ENCODE measurements around the gene CDH22. TPM values are rescaled to one million over a fixed set of nuclear protein-coding genes. Genes with fewer than 3 reads are reported as not detected.

Gene CDH22
- total RNA-seq, 4 donors from 2014 or later, result 0.11 to 2.3 (median 0.76) TPM

- peaks cover 0 to 70% (median 0%) of the 10 kb centered on the region in 4 donors for H3K27me3 ChIP-seq
- 48 to 63% methylated on average over 7 to 9 of the region's 9 CpGs for WGBS, 2 donors
- H3K27ac ChIP-seq, result no peak overlapping the region
- H3K4me1 ChIP-seq, result no peaks in the 10 kb centered on the region
- no peaks in the 10 kb centered on the region for H3K9me3 ChIP-seq
- no peak for DNase-seq
- TF ChIP-seq CTCF (IDR thresholded peaks at IDR 0.05), result no peak
- TF ChIP-seq POLR2A (IDR thresholded peaks at IDR 0.05), result no peak
- H3K36me3 ChIP-seq, result no peaks in the 10 kb centered on the region
- intact Hi-C loops (cut with DNase I), result no loop called here
- no peak overlapping the region for H3K4me3 ChIP-seq
These were observed 117.7 kb downstream of the CDH22 start for GRCh38 chr20:46190478-46191167.

- TF ChIP-seq POLR2A (IDR thresholded peaks at IDR 0.05), result no peak
- no peak for TF ChIP-seq CTCF (IDR thresholded peaks at IDR 0.05)
- Histone ChIP-seq H3K9me3 (no peaks in the 10 kb centered on the region), H3K27ac (no peak overlapping the region), H3K36me3 (no peaks in the 10 kb centered on the region), H3K4me3 (no peak overlapping the region), H3K4me1 (no peaks in the 10 kb centered on the region), H3K27me3 (peaks cover 0 to 58% (median 0%) of the 10 kb centered on the region in 4 donors)
- WGBS, 2 donors, result 63 to 66% methylated on average over 11 to 15 of the region's 18 CpGs
- no peak for DNase-seq
- intact Hi-C loops (cut with DNase I), result no loop called here
These were observed 119.3 kb downstream of the CDH22 start for GRCh38 chr20:46188866-46189541.

- TF ChIP-seq CTCF (IDR thresholded peaks at IDR 0.05) (no peak), POLR2A (IDR thresholded peaks at IDR 0.05) (no peak)
- no peak overlapping the region for H3K27ac ChIP-seq
- no peak for DNase-seq
- no peaks in the 10 kb centered on the region for H3K9me3 ChIP-seq
- H3K36me3 ChIP-seq, result no peaks in the 10 kb centered on the region
- no peak overlapping the region for H3K4me3 ChIP-seq
- no peaks in the 10 kb centered on the region for H3K4me1 ChIP-seq
- intact Hi-C loops (cut with DNase I), result no loop called here
- peaks cover 0 to 59% (median 0%) of the 10 kb centered on the region in 4 donors for H3K27me3 ChIP-seq
- WGBS, 2 donors, result 77 to 82% methylated on average over 3 to 5 of the region's 5 CpGs
These were observed 122.1 kb downstream of the CDH22 start for GRCh38 chr20:46186210-46186609.

GRCh38 chr20:46185353-46185752 lies 122.9 kb downstream of the CDH22 start:
- WGBS, 2 donors, result 75 to 77% methylated on average over 2 of the region's 3 CpGs
- no peak overlapping the region for H3K4me3 ChIP-seq
- H3K27me3 ChIP-seq, result peaks cover 0 to 56% (median 0%) of the 10 kb centered on the region in 4 donors
- H3K36me3 ChIP-seq, result no peaks in the 10 kb centered on the region
- no peaks in the 10 kb centered on the region for H3K4me1 ChIP-seq
- DNase-seq, result no peak
- intact Hi-C loops (cut with DNase I), result no loop called here
- TF ChIP-seq CTCF (IDR thresholded peaks at IDR 0.05) (no peak), POLR2A (IDR thresholded peaks at IDR 0.05) (no peak)
- no peak overlapping the region for H3K27ac ChIP-seq
- H3K9me3 ChIP-seq, result no peaks in the 10 kb centered on the region

- DNase-seq, result no peak
- Histone ChIP-seq H3K27ac (no peak overlapping the region), H3K27me3 (peaks cover 0 to 59% (median 0%) of the 10 kb centered on the region in 4 donors), H3K4me3 (no peak overlapping the region), H3K4me1 (no peaks in the 10 kb centered on the region), H3K9me3 (no peaks in the 10 kb centered on the region), H3K36me3 (no peaks in the 10 kb centered on the region)
- 72% methylated on average over 5 of the region's 5 CpGs for WGBS, 2 donors
- intact Hi-C loops (cut with DNase I), result no loop called here
- TF ChIP-seq POLR2A (IDR thresholded peaks at IDR 0.05), result no peak
- no peak for TF ChIP-seq CTCF (IDR thresholded peaks at IDR 0.05)
These were observed 124.5 kb downstream of the CDH22 start for GRCh38 chr20:46183768-46184167.

Data from esophagus squamous epithelium (tissue), 5 donors.